Stimulated activated naive CD8-positive, alpha-beta T cell treated with anti-CD3 and anti-CD28 coated beads, Interleukin-15, Interleukin-2, amounts not matched to agents 100 U/mL and 50 U/mL, for 24 hours (primary cell): ENCODE data around the gene P2RX3.

Experiments used
- ATAC-seq: fragments of 150-1000 bp; cut with Tn5 transposase; one replicate; pipeline ENCODE4 v1.10.0; 2021
- DNase-seq: peaks from one replicate; pipeline ENCODE4 v3.0.0; 2021

Gene P2RX3

DNA sequence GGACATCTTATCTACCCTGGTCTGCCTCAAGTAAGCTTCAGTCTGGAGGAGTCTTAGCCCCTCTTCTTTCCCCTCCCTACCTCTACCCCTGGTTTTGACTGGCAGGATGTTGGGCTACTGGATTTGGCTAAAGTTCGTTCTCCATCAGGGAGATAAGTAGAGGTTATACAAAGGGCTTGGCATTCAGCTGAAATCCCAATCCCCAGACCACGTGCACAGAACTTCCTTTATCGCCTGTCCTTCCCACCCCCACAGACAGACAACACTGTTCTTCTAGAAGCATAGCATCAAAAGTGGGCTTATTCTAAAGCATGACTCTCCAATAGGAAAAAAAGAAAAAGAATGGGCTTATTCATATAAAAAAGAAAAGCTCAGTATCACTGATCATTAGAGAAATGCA, 35.0 kb downstream of the P2RX3 start:
- ATAC-seq (no peak), DNase-seq (no peak)

DNA sequence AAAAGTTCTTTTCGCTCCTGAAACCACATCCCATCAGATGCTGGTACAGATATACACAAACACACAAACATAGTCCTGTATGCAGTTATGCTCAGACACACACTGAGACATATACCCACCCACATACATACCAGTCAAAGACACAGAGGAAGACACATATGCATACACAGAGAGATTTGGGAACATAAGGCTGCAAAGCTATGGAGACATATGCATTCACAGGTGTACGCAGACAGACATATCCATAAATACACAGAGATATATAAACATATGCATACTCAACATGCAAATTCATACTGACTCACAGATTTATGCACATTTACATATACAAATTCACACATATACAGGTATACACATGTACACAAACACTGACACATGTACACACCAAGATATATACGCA, 36.8 kb downstream of the P2RX3 start:
- ATAC-seq (no peak), DNase-seq (no peak)

DNA sequence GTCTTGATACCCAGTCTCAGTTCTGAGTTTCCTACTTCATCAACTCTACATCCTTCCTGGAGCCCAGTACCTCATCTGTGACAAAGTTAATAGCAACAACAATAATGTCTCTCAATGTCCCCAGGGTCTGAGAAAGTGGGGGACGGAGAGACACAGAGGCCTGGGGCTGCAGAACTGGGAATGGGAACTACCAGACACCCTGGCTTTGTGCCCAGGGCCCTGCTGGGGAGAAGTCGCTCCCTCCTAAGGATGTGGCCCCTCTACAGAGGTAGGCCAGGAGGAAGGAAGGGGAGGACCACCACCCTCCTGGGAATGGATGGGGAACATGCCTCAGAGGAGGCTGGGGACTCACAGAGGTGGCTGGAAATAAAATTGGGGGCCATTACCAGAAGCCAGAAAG, 37.3 kb downstream of the P2RX3 start:
- DNase-seq (no peak), ATAC-seq (no peak)

DNA sequence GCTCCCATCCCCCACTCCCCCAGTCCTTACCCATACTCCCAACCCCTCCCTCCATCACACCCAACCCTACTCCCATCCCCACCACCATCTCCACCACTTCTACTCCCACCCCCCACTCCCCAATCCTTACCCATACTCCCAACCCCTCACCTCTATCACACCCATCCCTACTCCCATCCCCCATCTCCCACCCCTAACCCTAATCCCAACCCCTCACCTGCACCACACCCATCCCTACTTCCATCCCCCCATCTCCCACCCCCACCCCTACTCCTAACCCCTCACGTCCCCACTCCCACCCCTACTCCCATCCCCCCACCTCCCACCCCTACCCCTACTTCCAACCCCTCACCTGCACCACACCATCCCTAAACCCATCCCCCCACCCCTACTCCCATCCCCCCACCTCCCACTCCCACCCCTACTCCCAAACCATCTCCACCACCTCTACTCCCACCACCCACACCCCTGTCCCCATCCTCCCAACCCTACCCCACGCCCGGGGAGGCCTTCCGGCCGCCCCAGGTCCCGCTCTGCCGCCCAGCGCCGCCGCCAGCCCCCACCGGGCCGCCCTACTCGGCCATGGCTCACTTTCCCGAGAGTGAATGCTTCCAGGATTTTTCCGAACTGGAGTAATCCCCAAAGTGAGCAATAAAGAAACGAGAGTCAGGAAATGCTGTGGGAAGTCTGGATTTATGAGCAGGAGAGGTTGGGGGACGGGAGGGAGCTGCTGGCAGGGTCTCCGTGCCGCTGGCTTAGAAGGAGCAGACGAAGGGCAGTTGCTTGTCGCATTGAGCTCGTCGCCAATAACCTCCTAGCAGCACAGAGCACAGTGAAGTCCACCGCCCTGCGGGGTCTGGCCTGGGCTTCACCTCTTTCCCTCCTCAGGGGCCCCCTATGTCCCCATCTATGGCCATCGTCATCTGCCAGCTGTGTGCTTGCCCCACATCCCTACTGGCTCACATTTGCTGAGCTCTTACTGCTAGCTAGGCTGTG, 38.2 kb downstream of the P2RX3 start:
- ATAC-seq, result no peak
- no peak for DNase-seq

DNA sequence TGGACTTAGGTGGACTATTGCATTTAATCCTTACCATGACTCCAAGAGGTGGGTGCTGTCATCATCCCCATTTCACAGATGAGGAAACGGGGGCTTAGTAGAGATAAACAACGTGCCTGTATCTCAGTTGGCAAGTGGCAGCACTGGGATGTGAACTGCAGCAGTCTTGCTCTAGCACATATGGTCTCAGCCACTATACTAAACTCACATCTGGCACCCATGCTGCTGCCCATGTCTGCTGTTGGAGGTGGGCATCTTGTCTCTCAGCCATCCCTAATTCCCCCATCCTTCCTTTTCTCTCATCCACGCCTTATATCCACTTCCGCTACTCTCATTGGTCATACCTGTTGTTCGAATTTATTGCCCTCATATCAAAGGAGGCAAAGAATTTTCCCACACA, 39.0 kb downstream of the P2RX3 start:
- DNase-seq (no peak), ATAC-seq (no peak)

DNA sequence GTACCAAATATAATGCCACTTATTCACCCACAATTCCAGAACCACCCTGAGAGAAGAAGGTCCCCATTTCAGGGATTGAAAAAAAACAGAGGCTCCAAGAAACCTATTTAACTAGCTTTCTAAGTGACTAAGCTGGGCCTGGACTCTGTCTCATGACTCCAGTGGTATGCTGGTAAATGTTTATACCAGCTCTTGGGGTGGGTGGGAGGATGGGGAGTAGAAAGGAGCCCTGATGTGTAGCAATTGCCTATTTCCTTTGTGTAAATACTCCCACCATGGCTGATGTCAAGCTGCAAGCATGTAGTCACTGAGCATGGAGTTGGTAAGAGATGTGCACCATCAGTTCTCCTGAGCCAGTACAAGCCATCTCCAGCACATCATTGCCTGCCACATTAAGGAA, 40.0 kb downstream of the P2RX3 start:
- ATAC-seq, result no peak
- DNase-seq, result no peak

DNA sequence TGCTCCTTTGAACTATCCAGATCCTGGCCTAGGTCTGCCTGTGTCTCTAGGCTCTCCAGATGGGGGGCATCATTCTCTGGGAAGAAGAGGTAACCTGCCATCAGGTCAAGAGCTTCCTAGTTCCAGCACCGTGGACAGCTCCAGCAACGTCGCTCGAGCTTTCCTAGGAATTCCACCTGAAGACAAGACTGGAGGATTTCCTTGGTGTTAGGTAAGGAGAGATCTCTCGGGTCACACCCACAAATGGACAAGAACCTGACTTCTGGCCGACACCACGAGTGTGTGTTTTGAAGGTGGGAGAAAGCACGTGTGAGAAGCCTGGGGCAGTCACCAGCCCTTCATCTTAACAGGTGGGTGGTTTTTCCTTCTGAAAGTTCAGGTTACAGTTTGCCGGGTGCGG, 41.6 kb downstream of the P2RX3 start:
- DNase-seq (no peak), ATAC-seq (no peak)

DNA sequence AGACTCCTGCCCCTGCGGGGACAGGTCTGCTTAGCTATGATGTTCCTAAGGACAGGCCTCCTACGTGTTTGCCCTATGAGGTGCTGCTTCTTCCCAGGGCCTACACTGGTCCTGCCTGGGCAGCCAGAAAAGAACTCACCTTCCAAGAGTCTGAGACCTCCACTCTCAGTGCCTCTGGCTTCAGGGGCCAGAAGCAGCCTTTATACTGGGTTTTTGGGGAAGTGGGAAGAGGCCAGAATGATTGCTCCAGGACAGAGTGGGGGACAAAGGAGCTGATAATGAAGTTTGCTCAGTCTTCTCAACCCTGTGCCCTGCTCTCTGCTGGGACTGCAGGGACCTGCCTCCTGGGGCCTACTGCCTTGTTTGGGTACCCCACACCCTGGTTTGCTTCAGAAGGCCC, 42.8 kb downstream of the P2RX3 start, which contains the start of gene PRG3:
TSS of gene PRG3 (minus strand) at position 176 of the 400 bp plus-strand sequence. CDS start 442 bp downstream, outside the sequence.
- DNase-seq, result no peak
- ATAC-seq, result no peak

DNA sequence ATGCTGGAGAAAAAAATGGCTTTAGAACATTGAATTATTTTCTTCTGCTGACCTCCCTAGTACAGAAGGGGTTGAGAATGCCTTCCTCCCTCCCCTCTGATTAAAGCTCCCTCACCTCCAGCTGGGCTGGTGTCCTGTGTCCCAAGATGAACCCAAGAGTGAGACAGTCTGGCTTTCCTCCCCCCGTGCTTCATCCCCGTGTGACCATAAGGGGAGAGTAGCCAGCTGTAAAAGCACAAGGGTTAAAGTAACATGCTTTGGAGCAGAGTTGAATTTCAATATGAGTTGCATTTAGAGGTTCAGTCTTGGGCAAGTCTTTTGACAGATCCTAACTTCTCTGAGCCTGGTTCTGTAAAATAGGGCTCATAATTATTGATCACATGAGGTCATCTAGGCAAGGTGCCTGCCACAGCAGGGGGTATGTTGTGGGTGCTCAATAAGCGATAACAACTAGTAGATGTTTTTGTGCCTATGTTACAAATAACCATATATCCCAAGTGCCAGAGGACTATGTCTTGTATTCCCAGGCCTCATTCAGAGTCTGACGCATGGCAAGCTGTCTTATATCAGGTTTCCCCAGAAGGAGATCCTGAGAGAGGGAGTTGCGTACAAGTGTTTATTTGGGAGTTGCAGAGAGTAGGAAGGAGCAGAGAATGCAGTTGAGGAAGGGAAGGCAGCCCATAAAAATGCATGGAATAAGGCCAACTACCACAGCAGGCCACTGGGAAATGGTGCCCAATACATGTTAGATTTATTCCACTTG, 48.2 kb downstream of the P2RX3 start:
- DNase-seq (no peak), ATAC-seq (no peak)

DNA sequence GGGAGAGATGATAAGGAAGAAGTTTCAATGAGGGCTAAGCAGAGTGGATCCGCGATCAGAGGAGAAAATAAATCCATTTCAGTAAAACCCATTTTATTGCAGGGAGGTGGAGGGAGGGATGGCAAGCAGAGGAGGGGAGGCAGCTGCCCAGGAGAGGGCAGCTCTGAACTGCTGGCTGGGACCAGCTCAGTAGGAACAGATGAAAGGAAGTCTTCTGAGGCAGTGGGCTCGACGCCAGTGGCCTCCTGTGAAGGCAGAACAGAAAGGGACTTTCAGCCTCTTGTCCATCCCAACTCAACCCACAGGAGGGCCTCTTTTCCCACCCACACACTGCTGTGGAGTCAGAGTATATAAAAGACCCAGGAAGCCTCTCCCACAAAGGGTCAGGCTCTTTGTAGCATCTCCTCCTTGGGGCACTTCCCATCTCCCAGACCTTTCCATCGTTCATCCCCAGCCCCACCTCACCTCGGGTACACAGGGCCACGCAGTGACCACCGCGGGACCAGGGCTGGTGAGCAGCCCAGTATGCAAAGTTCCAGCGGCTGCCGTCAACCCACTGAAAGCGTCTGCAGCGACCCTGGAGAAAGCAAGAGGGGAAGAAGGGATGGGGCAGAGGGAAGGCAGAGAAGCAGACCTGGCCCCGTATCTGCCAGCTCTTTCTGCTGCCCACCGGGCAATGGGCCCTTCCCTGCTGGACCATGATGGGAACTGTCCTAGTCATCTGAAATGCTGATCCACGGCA, 49.3 kb downstream of the P2RX3 start:
- no peak for ATAC-seq
- no peak for DNase-seq

DNA sequence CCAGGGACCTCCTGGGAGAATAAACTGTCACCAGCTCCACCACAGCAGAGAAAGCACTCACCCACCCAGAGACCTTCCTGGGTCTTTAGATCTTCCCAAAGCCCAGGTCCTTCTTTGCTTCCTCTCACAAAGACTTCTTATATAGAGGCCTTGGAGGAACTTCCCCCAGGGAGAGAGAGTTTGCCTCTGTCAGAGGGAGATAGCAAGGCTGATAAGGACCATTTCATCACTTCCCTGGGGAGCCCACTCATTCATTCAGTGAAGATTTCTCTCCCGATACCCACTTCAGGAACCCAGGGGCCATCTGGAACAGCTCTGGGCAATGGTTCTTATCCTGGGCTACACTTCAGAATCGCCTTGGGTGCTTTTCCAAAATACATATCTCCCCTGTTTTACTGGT, 52.4 kb downstream of the P2RX3 start, which contains the start of gene PRG2:
TSS of gene PRG2 (minus strand) at position 116 of the 400 bp plus-strand sequence. CDS start 706 bp downstream, outside the sequence.
- DNase-seq (no peak), ATAC-seq (no peak)

DNA sequence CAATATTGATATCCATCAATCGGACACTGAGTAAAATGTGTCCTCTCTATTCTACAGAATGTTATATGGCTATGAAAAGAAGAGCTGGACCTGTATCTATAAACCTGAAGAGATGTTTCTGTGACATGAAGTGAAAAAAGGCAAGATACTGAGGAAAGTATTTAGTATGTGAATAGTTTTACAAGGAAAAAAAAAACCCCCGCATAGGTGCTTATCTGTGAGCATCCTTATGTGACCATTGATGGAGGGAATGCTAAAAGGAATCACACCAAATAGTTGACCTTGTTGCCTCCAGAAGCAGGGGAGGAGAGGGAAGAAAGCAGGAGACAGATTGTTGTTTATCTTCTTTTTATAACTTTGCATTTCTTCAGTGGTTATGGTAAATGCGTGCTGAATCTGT, 53.0 kb downstream of the P2RX3 start:
- DNase-seq, result no peak
- no peak for ATAC-seq

DNA sequence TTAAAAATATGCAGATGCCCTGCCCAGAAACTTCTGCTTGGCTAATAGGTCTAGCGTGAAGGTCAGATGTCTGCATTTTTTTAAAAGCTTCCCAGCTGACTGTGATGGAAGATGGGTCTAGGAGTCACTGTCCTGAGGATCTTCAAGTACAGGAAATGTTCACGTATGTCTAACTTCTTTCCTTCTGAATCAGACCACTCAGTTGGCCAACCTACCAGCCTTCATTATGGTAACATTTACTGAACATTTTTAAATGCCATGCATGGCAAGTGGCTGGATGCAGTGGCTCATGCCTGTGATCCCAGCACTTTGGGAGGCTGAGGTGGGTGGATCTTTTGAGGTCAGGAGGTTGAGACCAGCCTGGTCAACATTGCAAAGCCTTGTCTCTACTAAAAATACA, 53.4 kb downstream of the P2RX3 start:
- ATAC-seq (no peak), DNase-seq (no peak)

DNA sequence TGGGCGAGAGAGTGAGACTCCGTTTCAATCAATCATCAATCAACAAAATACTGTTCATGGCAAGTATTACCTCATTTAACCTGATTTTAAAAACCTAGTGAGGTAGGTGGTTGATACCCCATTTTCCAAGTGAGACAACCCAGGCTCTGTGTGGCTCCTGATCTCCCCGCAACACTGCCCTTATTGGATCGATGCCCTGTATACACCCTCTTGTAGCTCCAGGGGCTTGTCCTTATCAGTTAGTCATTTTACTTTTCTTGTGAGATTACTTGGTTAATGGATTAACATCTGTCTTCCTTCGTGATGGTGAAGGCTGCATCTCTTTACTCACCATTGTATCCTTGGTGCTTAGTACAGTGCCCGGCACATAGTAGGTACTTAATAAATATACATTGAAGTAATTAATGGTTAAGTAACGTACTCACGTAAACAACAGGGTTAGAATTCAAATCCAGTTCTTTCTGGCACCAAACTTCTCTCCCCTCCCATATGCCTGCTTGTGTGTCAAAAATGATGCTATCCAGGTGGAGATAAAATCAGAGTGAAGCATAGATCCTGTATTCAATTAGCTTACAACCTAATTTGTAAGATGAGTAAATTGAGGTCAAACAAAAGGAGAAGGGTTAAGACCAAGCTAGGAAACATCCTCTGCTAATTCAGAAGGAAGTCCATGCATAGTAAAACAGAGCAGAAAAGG, 54.1 kb downstream of the P2RX3 start:
- DNase-seq (no peak), ATAC-seq (no peak)

DNA sequence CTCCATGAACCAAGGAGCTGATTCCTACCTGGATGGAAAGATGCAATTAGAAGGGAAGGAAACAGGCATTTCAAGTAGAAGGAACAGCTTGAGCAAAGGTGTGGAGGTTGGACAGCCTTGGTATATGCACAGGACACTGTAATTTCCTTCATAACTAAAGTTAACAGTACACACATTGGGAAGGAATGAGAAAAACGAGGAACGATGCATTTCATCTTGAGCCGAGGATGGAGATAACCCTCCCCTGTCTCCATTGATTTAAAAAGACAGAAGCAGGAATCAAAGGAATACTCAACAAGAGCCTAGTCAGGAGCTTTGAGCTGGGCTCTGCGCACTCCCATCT, 54.6 kb downstream of the P2RX3 start:
- DNase-seq (no peak), ATAC-seq (no peak)

DNA sequence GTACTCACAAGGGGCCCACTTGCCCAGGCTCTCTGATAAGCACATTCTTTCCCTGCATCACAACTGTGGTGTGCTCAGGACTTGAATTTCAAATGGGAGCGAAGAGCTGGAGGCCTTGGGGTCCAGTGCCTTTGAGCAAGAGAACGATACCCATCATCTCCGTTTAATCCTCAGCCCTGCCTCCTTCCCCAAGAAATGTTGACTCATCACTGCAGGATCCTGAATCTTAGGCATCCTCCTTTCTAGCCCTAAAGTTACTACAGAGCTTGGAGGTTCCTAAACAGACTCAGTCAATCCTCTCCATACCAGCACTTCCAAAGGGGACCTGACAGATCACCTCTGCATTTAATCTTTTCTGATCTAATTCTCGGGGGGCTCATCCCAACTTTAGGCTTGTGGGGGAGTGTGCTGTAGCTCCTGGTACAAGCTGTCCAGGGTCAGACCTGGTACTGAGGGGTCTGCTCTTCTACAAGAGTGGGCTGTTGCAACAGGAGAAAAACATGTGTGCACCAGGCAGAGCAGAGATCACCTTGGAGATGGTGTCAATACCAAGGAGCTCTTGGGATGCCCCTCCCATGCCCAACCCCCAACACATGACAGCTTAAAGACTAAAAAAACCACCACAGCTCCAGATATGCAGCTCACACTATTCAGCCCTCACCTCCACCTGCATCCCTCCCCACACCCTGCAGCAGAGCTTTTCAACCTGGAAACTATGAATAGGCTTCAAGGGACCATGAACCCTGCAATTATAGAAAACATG, 56.2 kb downstream of the P2RX3 start:
- no peak for DNase-seq
- no peak for ATAC-seq

DNA sequence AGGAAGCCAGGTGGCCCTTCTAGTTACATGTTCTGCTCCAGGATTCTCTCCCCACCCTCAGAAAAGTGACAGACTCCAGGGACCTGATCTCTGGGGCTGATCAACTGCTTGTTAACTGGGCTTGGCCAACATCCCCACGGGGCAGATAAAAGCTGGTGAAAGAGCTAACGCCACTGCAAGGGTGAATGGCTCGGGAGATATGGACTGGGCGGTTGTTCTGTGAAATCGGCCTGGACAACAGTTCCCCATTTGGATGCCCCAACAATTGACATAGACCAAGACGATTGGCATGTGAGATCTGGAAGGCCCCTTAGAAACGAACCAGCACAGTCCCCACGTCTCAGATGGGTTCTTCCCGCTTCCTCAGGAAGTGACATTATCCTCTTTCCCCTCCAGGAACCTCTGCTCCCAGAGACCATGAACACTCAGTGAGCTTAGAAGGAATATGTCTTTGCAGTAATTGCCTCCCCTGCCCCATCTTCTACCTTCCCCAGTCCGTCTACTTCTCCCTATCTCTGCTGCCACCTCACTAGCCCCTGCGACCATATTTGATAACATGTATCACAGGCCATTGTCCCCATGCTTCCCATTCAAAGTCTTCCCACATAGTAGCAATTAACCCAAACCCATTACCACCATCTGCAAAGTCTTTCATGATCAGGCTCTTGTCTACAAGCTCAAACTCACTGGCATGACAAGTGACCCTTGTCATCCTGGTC, 57.9 kb downstream of the P2RX3 start:
- no peak for DNase-seq
- ATAC-seq, result no peak

DNA sequence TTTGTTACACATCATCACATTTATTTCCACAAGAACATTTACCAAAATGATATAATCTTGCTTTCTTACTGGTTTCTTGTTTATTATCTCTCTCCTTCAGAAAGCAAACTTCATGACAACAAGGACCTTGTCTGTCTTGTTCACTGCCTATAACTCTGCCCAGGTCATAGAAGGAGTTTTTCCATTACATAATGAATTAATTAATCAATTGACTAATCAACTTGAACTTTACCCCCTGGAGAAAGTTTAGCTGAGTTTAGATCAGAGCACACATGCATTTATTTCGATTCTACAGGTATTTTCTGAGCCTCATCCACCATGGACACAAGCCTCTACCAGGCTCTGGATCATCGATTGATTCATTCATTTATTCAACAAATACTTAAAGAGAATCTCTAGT, 58.6 kb downstream of the P2RX3 start:
- ATAC-seq, result no peak

DNA sequence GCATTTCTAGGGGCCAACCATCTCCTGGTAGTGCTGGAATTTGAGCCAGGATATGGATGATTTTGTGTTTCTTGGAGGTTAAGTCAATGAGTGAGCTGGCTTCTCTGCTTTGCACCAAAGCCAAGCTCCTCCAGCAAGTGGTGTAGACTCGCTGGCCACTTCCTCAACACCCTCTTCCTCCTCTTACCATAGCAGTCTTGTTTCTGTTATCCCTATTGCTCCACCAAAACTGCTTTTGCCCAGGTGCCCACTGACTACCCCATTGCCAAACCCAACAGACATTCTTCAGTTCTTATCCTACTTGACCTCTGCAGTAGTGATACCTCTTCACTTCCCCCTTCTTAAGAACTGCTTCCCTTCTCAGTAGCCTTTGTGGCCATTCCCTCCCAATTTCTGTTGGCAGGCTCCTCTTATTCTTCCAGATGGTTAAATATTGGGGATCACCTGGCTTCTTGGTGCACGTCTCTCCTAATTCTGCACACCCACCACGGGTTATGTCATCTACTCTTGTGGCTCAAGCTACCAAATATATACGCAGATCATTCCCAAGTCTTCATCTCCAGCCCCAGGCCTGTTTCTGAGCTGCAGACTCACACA, 59.3 kb downstream of the P2RX3 start:
- DNase-seq (no peak), ATAC-seq (no peak)

More for the DNA sequence above, 58.6 kb downstream of the P2RX3 start:
- no peak for DNase-seq

DNA sequence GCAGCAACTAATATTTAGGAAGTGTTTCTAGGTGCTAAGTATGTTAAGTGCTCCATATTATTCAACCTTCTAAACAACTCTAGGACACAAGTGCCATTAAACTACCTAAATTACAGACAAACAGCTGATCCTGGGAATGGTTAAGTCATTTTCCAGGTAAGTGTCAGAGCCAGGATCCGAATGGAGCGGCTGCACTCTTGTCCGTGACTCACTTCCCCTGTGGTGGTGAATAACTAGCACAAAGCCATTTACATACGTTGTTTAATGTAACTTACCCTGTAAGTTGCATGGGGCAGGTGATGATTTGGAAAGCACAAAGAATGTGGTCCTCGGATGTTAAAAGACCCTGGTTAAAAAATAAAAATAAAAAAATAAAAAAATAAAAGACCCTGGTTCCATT, 61.1 kb downstream of the P2RX3 start:
- DNase-seq (no peak), ATAC-seq (no peak)
